ENCODE results near the gene ATXN7L2. TPM values are rescaled to one million over a fixed set of nuclear protein-coding genes. Genes with fewer than 3 reads are reported as not detected.

The ATXN7L2 gene
- total and polyA plus RNA-seq, 10 of the 15 experiments (the other 5 are each of a cell fraction or from before 2014, with no cell fraction given) = 0.27 to 7.4 (median 4.9) TPM

DNA sequence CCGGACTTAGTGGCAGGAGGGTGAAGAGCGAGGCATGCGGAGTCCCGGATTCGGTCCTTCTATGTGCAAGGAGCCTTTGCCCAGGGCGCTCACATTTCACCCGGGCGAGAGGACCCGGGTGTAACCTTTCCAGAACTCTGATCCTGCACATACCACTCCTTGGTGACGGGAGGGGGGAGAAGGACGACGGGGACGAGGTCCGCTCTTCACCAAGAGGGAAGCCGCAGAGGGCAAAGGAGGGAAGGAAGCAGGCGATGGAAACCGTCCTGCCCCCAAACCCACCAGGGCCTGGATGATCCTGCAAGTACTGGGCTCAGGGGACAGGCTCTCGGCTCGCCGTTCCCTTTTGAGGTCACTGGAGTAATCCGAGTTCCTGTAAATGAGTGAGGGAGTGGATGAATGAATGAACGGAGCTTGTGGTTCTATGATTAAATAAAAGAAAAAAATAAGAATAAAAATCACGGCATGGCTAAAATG lies 16.4 kb upstream of the ATXN7L2 start:
- in situ Hi-C loops (cut with MboI) (no loop called here), intact Hi-C loops (cut with micrococcal nuclease; ENCODE audit: unreplicated experiment) (no loop called here)
- 17% methylated on average over 18 of the region's 23 CpGs for WGBS (ENCODE audit: insufficient coverage, insufficient replicate concordance, low lambda C conversion rate, missing lambda C conversion rate)
- Histone ChIP-seq H2AFZ (ENCODE audit: control insufficient read depth, low read depth, low read length) (no peak overlapping the region), H3K4me2 (ENCODE audit: control insufficient read depth, insufficient read depth) (no peak overlapping the region), H4K20me1 (ENCODE audit: control insufficient read depth, insufficient read depth) (no peaks in the 10 kb centered on the region), H3K79me2 (ENCODE audit: control insufficient read depth, insufficient read depth, low read length) (no peaks in the 10 kb centered on the region), H3K27me3 (replicated peaks in 1 of 2; ENCODE audit: control insufficient read depth in 2 of 2, insufficient read depth in 2 of 2, low read length in 1 of 2) (peaks cover 4 to 7% of the 10 kb centered on the region in 2 experiments; a peak in 3 of 4 replicates), H3K9me3 (replicated peaks; ENCODE audit: control insufficient read depth, insufficient read depth, low read length) (no peaks in the 10 kb centered on the region), H3K27ac (ENCODE audit: control insufficient read depth, insufficient read depth) (no peak overlapping the region), H3K4me3 (no peak overlapping the region), H3K4me1 (ENCODE audit: control insufficient read depth, insufficient read depth, low read length) (no peaks in the 10 kb centered on the region), H3K36me3 (ENCODE audit: control insufficient read depth in 2 of 2, insufficient read depth in 2 of 2, low read length in 1 of 2) (no peaks in the 10 kb centered on the region), H3K9ac (ENCODE audit: control insufficient read depth, insufficient read depth, low read length) (no peak overlapping the region)
- TF ChIP-seq LARP7 (IDR thresholded peaks at IDR 0.05) = no peak
- TF ChIP-seq, protein P1, sequence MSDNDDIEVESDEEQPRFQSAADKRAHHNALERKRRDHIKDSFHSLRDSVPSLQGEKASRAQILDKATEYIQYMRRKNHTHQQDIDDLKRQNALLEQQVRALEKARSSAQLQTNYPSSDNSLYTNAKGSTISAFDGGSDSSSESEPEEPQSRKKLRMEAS (IDR thresholded peaks at IDR 0.05; ENCODE audit: low read depth, low read length) = no peak
- TF ChIP-seq ZNF384 (IDR thresholded peaks at IDR 0.05; ENCODE audit: borderline replicate concordance, low read depth, low read length) = no peak
- no peak for TF ChIP-seq SREBF2 (IDR thresholded peaks at IDR 0.05; ENCODE audit: low read length)
- TF ChIP-seq, protein P2, sequence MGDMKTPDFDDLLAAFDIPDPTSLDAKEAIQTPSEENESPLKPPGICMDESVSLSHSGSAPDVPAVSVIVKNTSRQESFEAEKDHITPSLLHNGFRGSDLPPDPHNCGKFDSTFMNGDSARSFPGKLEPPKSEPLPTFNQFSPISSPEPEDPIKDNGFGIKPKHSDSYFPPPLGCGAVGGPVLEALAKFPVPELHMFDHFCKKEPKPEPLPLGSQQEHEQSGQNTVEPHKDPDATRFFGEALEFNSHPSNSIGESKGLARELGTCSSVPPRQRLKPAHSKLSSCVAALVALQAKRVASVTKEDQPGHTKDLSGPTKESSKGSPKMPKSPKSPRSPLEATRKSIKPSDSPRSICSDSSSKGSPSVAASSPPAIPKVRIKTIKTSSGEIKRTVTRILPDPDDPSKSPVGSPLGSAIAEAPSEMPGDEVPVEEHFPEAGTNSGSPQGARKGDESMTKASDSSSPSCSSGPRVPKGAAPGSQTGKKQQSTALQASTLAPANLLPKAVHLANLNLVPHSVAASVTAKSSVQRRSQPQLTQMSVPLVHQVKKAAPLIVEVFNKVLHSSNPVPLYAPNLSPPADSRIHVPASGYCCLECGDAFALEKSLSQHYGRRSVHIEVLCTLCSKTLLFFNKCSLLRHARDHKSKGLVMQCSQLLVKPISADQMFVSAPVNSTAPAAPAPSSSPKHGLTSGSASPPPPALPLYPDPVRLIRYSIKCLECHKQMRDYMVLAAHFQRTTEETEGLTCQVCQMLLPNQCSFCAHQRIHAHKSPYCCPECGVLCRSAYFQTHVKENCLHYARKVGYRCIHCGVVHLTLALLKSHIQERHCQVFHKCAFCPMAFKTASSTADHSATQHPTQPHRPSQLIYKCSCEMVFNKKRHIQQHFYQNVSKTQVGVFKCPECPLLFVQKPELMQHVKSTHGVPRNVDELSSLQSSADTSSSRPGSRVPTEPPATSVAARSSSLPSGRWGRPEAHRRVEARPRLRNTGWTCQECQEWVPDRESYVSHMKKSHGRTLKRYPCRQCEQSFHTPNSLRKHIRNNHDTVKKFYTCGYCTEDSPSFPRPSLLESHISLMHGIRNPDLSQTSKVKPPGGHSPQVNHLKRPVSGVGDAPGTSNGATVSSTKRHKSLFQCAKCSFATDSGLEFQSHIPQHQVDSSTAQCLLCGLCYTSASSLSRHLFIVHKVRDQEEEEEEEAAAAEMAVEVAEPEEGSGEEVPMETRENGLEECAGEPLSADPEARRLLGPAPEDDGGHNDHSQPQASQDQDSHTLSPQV (IDR thresholded peaks at IDR 0.05) = no peak
- no peak for TF ChIP-seq CBFB (IDR thresholded peaks at IDR 0.05; ENCODE audit: low read depth)
- TF ChIP-seq HDAC2 (IDR thresholded peaks at IDR 0.05) = no peak
- TF ChIP-seq, protein P3, sequence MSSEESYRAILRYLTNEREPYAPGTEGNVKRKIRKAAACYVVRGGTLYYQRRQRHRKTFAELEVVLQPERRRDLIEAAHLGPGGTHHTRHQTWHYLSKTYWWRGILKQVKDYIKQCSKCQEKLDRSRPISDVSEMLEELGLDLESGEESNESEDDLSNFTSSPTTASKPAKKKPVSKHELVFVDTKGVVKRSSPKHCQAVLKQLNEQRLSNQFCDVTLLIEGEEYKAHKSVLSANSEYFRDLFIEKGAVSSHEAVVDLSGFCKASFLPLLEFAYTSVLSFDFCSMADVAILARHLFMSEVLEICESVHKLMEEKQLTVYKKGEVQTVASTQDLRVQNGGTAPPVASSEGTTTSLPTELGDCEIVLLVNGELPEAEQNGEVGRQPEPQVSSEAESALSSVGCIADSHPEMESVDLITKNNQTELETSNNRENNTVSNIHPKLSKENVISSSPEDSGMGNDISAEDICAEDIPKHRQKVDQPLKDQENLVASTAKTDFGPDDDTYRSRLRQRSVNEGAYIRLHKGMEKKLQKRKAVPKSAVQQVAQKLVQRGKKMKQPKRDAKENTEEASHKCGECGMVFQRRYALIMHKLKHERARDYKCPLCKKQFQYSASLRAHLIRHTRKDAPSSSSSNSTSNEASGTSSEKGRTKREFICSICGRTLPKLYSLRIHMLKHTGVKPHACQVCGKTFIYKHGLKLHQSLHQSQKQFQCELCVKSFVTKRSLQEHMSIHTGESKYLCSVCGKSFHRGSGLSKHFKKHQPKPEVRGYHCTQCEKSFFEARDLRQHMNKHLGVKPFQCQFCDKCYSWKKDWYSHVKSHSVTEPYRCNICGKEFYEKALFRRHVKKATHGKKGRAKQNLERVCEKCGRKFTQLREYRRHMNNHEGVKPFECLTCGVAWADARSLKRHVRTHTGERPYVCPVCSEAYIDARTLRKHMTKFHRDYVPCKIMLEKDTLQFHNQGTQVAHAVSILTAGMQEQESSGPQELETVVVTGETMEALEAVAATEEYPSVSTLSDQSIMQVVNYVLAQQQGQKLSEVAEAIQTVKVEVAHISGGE (CRISPR knock-in tag; IDR thresholded peaks at IDR 0.05) = no peak
- no peak for TF ChIP-seq KAT2A (conservative IDR thresholded peaks at IDR 0.05; ENCODE audit: control insufficient read depth, low read depth, low read length)
- no peak for TF ChIP-seq HDGF (IDR thresholded peaks at IDR 0.05)
- TF ChIP-seq NFIC (IDR thresholded peaks at IDR 0.05; ENCODE audit: low read depth, low read length) = no peak
- TF ChIP-seq CHD4 (IDR thresholded peaks at IDR 0.05) = no peak
- FAIRE-seq (no peak), ATAC-seq (no peak), DNase-seq (ENCODE audit: low read depth, low spot score) (no peak)
- SMC1A ChIA-PET (ENCODE audit: uncharacterized antibody, unreplicated experiment) = no interaction called here
- RAD21 ChIA-PET (ENCODE audit: unreplicated experiment) = no interaction called here
- CTCF ChIA-PET = interaction anchor here (1.6 kb wide), 1 partner anchor 65 kb away, joined by 6 read pairs; no protein-coding TSS in a partner anchor
- no TSS peak for BruUV-seq (replicated peaks)
- POLR2A ChIA-PET = no interaction called here

All from GM12878 (cell line).